Common myeloid progenitor, CD34-positive (primary cell): ENCODE measurements around the gene OR10G8.

Experiments used
- CTCF ChIA-PET: fragments of 350-600 bp; sonication (Branson Sonifier 250); formaldehyde crosslinking; loops from one replicate; lab custom pipeline; 2021; ENCODE audit warnings: antibody characterized with exemption; lab: Charles Lee
- POLR2A ChIA-PET: fragments of 350-600 bp; sonication (Branson Sonifier 250); formaldehyde crosslinking; loops from one replicate; lab custom pipeline; 2021; ENCODE audit warnings: antibody characterized with exemption; lab: Charles Lee
- DNase-seq, 3 donors: peaks; one replicate each; pipeline versions ENCODE4 v3.0.0 to v3.0.0-alpha.2; 2013
- H3K27ac ChIP-seq, 2 experiments: 1 replicate in 1 of 2; 2 replicates in 1 of 2; pipeline ENCODE4 v1.7.0; 2013; ENCODE audit warnings: inconsistent platforms in 2 of 2, low read length in 2 of 2, mild to moderate bottlenecking in 2 of 2, low read depth in 1 of 2, moderate library complexity in 1 of 2; ENCODE audit not compliant: severe bottlenecking in 2 of 2, insufficient read depth in 1 of 2, poor library complexity in 1 of 2
- H3K27me3 ChIP-seq, 5 experiments: replicated peaks in 2 of 5; 1 replicate in 3 of 5; 2 replicates in 2 of 5; pipeline versions ENCODE4 v1.6.1 to v1.7.0; 2013; ENCODE audit warnings: low read length in 4 of 5, mild to moderate bottlenecking in 2 of 5, moderate library complexity in 2 of 5, inconsistent platforms in 1 of 5; ENCODE audit not compliant: insufficient read depth in 5 of 5, control insufficient read depth in 4 of 5
- H3K36me3 ChIP-seq, 4 experiments: 1 replicate in 2 of 4; 2 replicates in 2 of 4; pipeline versions ENCODE4 v1.6.1 to v1.7.0; 2013; ENCODE audit warnings: low read length in 3 of 4, control low read depth in 1 of 4, mild to moderate bottlenecking in 1 of 4; ENCODE audit not compliant: control insufficient read depth in 4 of 4, insufficient read depth in 4 of 4
- H3K4me1 ChIP-seq, 4 experiments: 1 replicate in 3 of 4; 2 replicates in 1 of 4; pipeline versions ENCODE4 v1.6.1 to v1.7.1; 2013; ENCODE audit warnings: low read length in 3 of 4, mild to moderate bottlenecking in 3 of 4, control low read depth in 1 of 4, inconsistent platforms in 1 of 4, moderate library complexity in 1 of 4; ENCODE audit not compliant: control insufficient read depth in 4 of 4, insufficient read depth in 4 of 4; ENCODE audit errors: control extremely low read depth in 1 of 4
- H3K4me3 ChIP-seq, 7 experiments: 1 replicate in 4 of 7; 2 replicates in 3 of 7; pipeline versions ENCODE4 v1.5.1 to v1.7.0; 2013; ENCODE audit warnings: mild to moderate bottlenecking in 7 of 7, low read length in 6 of 7, moderate library complexity in 6 of 7, inconsistent platforms in 2 of 7, low read depth in 2 of 7, control low read depth in 1 of 7; ENCODE audit not compliant: insufficient read depth in 4 of 7, control insufficient read depth in 1 of 7; ENCODE audit errors: extremely low read depth in 1 of 7
- H3K9me3 ChIP-seq, 5 experiments: 1 replicate in 4 of 5; 2 replicates in 1 of 5; pipeline versions ENCODE4 v1.6.1 to v1.7.1; 2013; ENCODE audit warnings: low read length in 4 of 5, mild to moderate bottlenecking in 2 of 5, inconsistent platforms in 1 of 5, low read depth in 1 of 5, moderate library complexity in 1 of 5; ENCODE audit not compliant: control insufficient read depth in 4 of 5, insufficient read depth in 2 of 5; ENCODE audit errors: control extremely low read depth in 1 of 5
- WGBS: methylation state at CpG from one replicate; pipeline ENCODE4 v1.1.5; 2013; ENCODE audit not compliant: insufficient coverage; 5-methylcytosine and 5-hydroxymethylcytosine counted together

OR10G8 gene

GRCh38 chr11:124075841-124076651, 49.4 kb downstream of the OR10G8 start:
- 13% methylated on average over 30 of the region's 36 CpGs for WGBS
- H3K27me3 ChIP-seq: no peaks in the 10 kb centered on the region
- peak overlapping the region in 6 of 7 experiments; percentile 46 to 83 (median 68) for H3K4me3 ChIP-seq
- peaks cover 2 to 18% (median 11%) of the 10 kb centered on the region in 4 experiments for H3K4me1 ChIP-seq
- H3K27ac ChIP-seq: peak overlapping the region in 1 of 2 experiments; percentile 37
- H3K36me3 ChIP-seq: no peaks in the 10 kb centered on the region
- no peaks in the 10 kb centered on the region for H3K9me3 ChIP-seq
- DNase-seq: peak; percentile 40 to 71 (median 54)
- POLR2A ChIA-PET: no interaction called here
- CTCF ChIA-PET: interaction anchor here (0.9 to 1.9 kb wide), 7 partner anchors 9 to 254 kb away, joined by 3 to 6 read pairs (median 4); partner anchors contain the start of gene VWA5A

- Histone ChIP-seq H3K4me3 (no peak overlapping the region), H3K9me3 (no peaks in the 10 kb centered on the region), H3K4me1 (peaks cover 0 to 13% (median 5%) of the 10 kb centered on the region in 4 experiments), H3K27ac (no peak overlapping the region), H3K27me3 (no peaks in the 10 kb centered on the region), H3K36me3 (no peaks in the 10 kb centered on the region)
- ChIA-PET CTCF (interaction anchor here (1.9 kb wide), 1 partner anchor 201 kb away, joined by 6 read pairs; no protein-coding TSS in a partner anchor), POLR2A (no interaction called here)
- no CpG with 5 or more reads among the region's 1 CpG for WGBS
- DNase-seq: no peak
Measured at GRCh38 chr11:124077266-124077665, 50.7 kb downstream of the OR10G8 start.

DNA sequence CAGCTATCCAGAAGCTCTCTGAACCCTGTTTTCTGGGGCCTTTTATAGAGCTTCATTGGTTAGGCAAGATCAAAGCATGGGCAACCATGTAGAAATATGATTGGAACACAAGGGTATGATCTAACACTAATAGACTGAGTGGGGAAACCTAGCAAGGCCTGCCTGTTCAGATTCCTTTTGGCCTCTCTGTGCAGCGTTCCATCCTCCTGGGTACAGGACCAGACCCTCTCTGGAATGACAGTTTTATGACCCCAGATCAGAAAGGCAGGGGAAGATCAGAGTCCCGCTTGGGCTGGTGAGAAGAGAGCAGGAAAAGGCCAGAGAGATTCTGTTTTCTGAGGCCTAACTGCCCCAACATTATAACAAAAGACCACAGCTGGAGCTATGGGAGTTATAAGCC, 52.0 kb downstream of the OR10G8 start:
- ChIA-PET CTCF (interaction anchor here (1.3 kb wide), 1 partner anchor 9 kb away, joined by 3 read pairs; no protein-coding TSS in a partner anchor), POLR2A (no interaction called here)
- H3K27ac ChIP-seq: no peak overlapping the region
- H3K9me3 ChIP-seq: no peaks in the 10 kb centered on the region
- no peak overlapping the region for H3K4me3 ChIP-seq
- WGBS: 92% methylated on average over 2 of the region's 2 CpGs
- DNase-seq: no peak
- H3K27me3 ChIP-seq: no peaks in the 10 kb centered on the region
- H3K36me3 ChIP-seq: no peaks in the 10 kb centered on the region
- peaks cover 0 to 13% (median 5%) of the 10 kb centered on the region in 4 experiments for H3K4me1 ChIP-seq

DNA sequence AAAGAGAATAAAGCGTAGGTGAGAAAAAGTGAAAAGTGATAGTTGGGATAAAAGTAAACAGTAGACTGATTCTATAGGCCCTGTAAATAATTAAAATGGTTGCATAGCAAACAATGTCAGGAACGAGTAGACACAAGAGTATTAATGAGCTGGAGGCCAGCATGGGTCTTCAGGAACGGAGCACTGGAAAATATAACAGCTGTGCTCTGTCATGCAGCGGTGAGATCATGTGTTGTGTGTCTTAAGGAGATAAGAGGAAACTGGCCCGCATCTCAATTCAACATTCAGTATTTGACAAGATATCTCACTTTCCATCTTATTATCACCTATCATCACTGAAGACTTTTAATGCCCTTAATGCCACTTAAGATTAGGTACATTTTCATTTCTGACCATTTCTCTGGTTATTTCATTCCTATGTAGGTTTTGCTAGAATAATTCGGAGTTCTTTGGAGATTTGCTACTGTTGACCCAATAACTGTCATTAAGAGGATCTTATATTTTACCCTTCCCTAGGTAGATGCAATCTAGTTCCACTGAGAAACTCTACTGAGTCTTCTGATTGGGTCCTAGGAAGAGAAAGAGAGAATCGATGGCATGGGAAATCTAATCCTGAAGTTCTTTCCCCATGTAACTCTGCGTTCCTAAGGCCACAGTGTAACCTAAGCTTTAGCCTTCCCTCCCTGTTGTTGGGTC, 53.2 kb downstream of the OR10G8 start:
- Histone ChIP-seq H3K36me3 (no peaks in the 10 kb centered on the region), H3K27ac (no peak overlapping the region), H3K27me3 (no peaks in the 10 kb centered on the region), H3K9me3 (no peaks in the 10 kb centered on the region), H3K4me3 (no peak overlapping the region), H3K4me1 (peaks cover 0 to 13% (median 5%) of the 10 kb centered on the region in 4 experiments)
- WGBS: 88% methylated on average over 3 of the region's 8 CpGs
- DNase-seq: peak; percentile 22 to 68 (median 48)
- ChIA-PET CTCF (interaction anchor here (1.3 kb wide), 1 partner anchor 10 kb away, joined by 3 read pairs; no protein-coding TSS in a partner anchor), POLR2A (no interaction called here)
